ENCODE results near the gene MAP3K4.

The MAP3K4 gene

GRCh38 chr6:161035182-161035980 is 43.8 kb downstream of the MAP3K4 start:
- DNase-seq, result no peak

- DNase-seq, result no peak
These were observed 44.4 kb downstream of the MAP3K4 start for GRCh38 chr6:161035981-161036263.

DNA sequence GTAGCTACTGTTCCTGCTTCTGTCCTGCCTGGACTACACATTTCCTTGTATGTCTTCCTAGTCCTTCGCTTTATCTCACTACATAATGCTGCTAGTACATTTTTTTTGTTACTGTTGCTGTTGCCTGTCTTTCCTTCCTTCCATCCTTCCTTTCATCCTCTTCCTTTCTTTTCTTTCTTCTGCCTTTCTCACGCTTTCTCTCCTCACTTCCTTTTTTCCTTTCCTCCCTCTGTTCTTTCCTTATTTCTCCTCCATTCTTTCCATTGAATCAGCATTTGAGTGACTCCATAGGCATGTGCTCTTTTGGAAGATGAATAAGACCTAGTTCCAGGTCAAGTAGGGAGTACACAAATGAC is 46.3 kb downstream of the MAP3K4 start:
- DNase-seq, result no peak

- DNase-seq, result no peak
These were observed 46.9 kb downstream of the MAP3K4 start for GRCh38 chr6:161038229-161039031.

DNA sequence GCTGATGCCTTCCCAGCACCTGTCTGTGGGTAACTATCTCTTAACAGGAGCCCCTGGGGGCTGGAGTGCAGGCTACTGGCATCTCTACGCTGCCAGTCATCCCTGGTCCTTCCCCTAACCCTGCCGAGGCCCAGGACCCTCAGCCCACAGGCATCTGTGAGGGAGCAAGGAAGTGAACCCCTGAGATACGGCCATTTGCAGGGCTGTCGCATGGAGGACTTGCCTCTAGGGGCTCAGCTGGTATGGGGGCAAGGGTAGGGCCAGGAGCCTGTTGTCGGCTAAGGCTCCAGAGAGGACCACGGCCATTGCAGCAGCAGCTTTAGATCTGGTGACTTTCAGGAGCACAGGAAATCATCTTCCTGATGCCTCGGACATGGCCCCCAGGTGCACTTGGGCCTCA is 49.7 kb downstream of the MAP3K4 start:
- DNase-seq, result no peak

DNA sequence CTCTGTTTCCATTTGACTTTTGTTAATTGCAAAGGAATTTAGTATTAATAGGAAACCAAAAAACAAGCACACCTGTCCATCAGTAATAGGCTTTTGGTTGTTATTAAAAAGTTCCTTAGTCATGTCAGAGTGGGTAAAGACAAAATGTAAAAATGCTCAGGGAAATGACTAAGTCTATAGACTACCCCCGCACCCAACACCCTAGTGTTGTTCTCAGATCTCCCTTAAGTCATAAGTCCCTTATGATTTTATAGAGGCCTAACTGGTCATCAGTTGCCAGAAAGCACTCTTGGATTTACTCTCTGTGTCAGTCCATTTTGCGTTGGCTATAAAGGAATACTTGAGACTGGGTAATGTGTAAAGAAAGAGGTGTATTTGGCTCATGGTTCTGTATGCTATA is 52.8 kb downstream of the MAP3K4 start:
- no peak for DNase-seq

GRCh38 chr6:161048641-161049040 is 57.1 kb downstream of the MAP3K4 start:
- DNase-seq, result no peak

DNA sequence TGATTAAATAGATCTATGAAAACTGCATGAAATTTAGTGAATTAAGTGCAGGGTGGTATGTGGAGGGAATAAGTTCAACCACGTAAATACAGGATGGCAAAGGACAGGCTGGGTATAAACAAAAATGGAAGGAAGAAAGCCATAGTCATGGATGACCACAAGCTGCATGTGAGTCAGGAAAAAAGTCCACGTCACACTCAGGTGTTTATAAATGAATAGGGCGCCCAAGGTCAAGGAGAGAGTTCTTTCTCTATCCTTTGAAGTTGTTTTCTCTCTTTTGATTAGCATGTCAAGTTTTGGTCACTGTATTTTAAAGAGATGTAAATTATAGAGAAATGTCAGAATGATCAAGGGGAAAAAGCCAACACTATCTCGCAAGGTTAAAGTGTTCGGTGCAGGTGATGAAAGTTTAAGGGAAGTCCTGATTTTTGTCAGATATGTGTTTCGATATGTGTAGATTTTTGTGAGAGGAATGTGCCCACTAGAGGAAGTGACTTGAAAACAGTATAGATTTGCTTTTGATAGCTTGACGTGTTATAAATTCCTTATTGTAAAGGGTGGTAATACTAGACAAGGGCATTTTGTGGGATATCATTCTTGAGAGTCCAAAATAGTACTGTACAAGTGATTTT is 58.7 kb downstream of the MAP3K4 start:
- no peak for DNase-seq

- no peak for DNase-seq
These were observed 61.5 kb downstream of the MAP3K4 start for GRCh38 chr6:161053103-161053502.

DNA sequence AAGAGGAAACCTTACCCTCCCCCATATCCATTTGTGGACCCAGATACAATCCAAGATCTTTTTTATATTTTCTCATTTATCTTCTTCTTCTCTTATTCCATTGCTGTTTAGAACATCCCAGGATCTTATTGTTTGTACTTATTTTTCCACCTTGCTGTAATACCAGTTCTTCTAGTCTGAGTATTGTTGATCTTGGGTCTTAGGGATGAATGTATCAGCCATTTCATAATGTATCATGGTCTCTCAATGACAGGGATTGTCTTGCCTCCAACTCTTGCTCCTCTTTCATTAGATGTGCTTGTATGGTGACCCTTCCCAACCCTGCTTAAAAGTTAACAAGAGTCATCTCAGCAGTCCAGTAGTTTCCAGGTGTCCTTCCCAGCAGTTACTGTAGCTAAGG is 63.3 kb downstream of the MAP3K4 start:
- no peak for DNase-seq

GRCh38 chr6:161056451-161056850 is 64.9 kb downstream of the MAP3K4 start:
- DNase-seq, result no peak

GRCh38 chr6:161057103-161058091 is 65.8 kb downstream of the MAP3K4 start:
- no peak for DNase-seq

GRCh38 chr6:161058741-161059140 is 67.2 kb downstream of the MAP3K4 start:
- DNase-seq, result no peak

GRCh38 chr6:161061576-161061975 is 70.0 kb downstream of the MAP3K4 start:
- DNase-seq, result no peak

GRCh38 chr6:161064915-161065314 is 73.3 kb downstream of the MAP3K4 start:
- DNase-seq, result no peak

DNA sequence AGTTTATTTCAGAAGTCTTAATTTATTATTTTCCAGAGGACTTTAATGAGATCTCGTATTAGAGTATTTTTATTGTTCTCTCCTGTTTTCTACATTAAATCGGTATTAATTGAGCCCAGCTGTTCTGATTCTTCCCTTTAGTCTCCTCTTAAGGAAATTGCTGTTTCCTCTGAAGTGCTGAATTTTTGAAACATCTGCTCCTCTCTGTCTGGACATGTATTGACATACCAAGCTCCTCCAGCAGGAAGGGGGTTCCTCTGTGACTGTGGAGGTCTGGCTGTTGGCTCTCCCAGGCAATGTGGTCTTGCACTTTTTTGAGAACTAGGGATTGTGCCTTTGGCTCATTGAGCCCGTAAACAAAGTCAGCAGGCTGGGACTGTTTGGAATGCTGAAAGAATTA is 74.9 kb downstream of the MAP3K4 start:
- DNase-seq, result no peak

DNA sequence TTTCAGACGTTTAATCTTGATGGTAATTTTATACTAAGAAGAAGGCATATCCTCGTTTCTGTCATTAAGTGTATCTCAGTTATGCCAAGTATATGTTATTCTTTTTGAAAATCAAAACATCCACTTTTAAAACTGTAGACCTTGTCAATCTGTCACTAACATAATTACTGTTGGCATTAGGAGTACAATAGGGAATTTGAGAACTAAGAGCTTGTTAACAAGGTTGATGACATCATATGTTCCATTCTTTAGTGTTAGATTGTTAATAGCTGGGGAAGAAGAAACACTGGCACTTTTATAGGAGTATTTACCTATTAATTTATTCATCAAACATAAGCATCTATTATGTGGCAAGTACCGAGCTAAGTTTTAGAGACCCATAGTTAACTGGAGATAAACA is 76.2 kb downstream of the MAP3K4 start:
- no peak for DNase-seq

- DNase-seq, result no peak
These were observed 76.8 kb downstream of the MAP3K4 start for GRCh38 chr6:161068321-161068741.

DNA sequence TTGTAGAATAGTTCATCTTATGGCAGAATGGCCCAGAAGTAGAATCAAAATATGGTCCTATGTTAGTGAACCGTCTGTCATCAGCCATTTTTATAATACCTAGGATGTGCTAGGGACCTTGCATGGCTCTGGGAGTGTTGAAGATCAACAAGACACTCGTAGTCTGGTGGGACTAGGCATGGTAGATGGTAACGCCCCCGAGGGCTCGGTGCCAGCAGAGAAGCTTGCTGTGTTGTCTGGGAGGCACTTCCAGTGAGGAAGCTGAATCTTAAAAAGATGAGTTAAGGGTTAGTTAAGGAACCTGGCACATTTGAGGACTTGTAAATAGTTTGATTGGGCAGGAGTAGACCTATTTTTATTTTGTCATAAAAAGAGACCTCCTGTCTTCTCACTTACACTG is 82.4 kb downstream of the MAP3K4 start:
- DNase-seq, result no peak

- DNase-seq, result no peak
These were observed 83.0 kb downstream of the MAP3K4 start for GRCh38 chr6:161074496-161075121.

- no peak for DNase-seq
These were observed 84.7 kb downstream of the MAP3K4 start for GRCh38 chr6:161076181-161076677.

All from amygdala (tissue), 56 donors.